ENCODE data around the gene EIF3B.

Gene EIF3B

GRCh38 chr7:2386964-2387669, 32.5 kb downstream of the EIF3B start:
- no peak for TF ChIP-seq SIN3A (IDR thresholded peaks at IDR 0.05; ENCODE audit: borderline replicate concordance, insufficient read depth, low read length)

GRCh38 chr7:2387897-2388636, 33.4 kb downstream of the EIF3B start:
- TF ChIP-seq FOXP2 (optimal IDR thresholded peaks at IDR 0.05; ENCODE audit: borderline replicate concordance, extremely low read depth, extremely low read length, insufficient read depth) (no peak), TAF1 (IDR thresholded peaks at IDR 0.05; ENCODE audit: borderline replicate concordance, insufficient read depth, low read length) (no peak), REST (IDR thresholded peaks at IDR 0.05; ENCODE audit: insufficient read depth in 1 of 2, low read depth in 2 of 2, low read length in 2 of 2) (no peak), POLR2AphosphoS5 (IDR thresholded peaks at IDR 0.05; ENCODE audit: low read depth, low read length) (no peak), SIN3A (IDR thresholded peaks at IDR 0.05; ENCODE audit: borderline replicate concordance, insufficient read depth, low read length) (no peak)

GRCh38 chr7:2388637-2388954, 34.0 kb downstream of the EIF3B start:
- TF ChIP-seq POLR2AphosphoS5 (IDR thresholded peaks at IDR 0.05; ENCODE audit: low read depth, low read length) (no peak), FOXP2 (optimal IDR thresholded peaks at IDR 0.05; ENCODE audit: borderline replicate concordance, extremely low read depth, extremely low read length, insufficient read depth) (no peak), REST (IDR thresholded peaks at IDR 0.05; ENCODE audit: insufficient read depth in 1 of 2, low read depth in 2 of 2, low read length in 2 of 2) (no peak), TAF1 (IDR thresholded peaks at IDR 0.05; ENCODE audit: borderline replicate concordance, insufficient read depth, low read length) (no peak), SIN3A (IDR thresholded peaks at IDR 0.05; ENCODE audit: borderline replicate concordance, insufficient read depth, low read length) (no peak)

GRCh38 chr7:2390020-2390816, 35.6 kb downstream of the EIF3B start:
- TF ChIP-seq FOXP2 (optimal IDR thresholded peaks at IDR 0.05; ENCODE audit: borderline replicate concordance, extremely low read depth, extremely low read length, insufficient read depth): peak; percentile 22

GRCh38 chr7:2393706-2394105, 39.1 kb downstream of the EIF3B start:
- TF ChIP-seq SIN3A (IDR thresholded peaks at IDR 0.05; ENCODE audit: borderline replicate concordance, insufficient read depth, low read length): no peak
- TF ChIP-seq REST (IDR thresholded peaks at IDR 0.05; ENCODE audit: insufficient read depth in 1 of 2, low read depth in 2 of 2, low read length in 2 of 2): no peak
- no peak for TF ChIP-seq POLR2AphosphoS5 (IDR thresholded peaks at IDR 0.05; ENCODE audit: low read depth, low read length)
- no peak for TF ChIP-seq FOXP2 (optimal IDR thresholded peaks at IDR 0.05; ENCODE audit: borderline replicate concordance, extremely low read depth, extremely low read length, insufficient read depth)
- no peak for TF ChIP-seq TAF1 (IDR thresholded peaks at IDR 0.05; ENCODE audit: borderline replicate concordance, insufficient read depth, low read length)

Measured in PFSK-1 (cell line).